ENCODE data around the gene AKAP1. TPM values are rescaled to one million over a fixed set of nuclear protein-coding genes. Genes with fewer than 3 reads are reported as not detected.

Gene AKAP1
- total RNA-seq, 1 donor from 2014 or later = 67.5 TPM

GRCh38 chr17:57133486-57133885 is 48.4 kb downstream of the AKAP1 start:
- no peak for DNase-seq (ENCODE audit: low spot score)

- DNase-seq (ENCODE audit: low spot score) = no peak
These were observed 50.2 kb downstream of the AKAP1 start for GRCh38 chr17:57135026-57135788.

GRCh38 chr17:57135789-57136291 is 50.8 kb downstream of the AKAP1 start:
- no peak for DNase-seq (ENCODE audit: low spot score)

GRCh38 chr17:57136355-57136754 is 51.3 kb downstream of the AKAP1 start:
- no peak for DNase-seq (ENCODE audit: low spot score)

- no peak for DNase-seq (ENCODE audit: low spot score)
These were observed 53.2 kb downstream of the AKAP1 start for GRCh38 chr17:57138030-57138911.

GRCh38 chr17:57138956-57139576 is 54.0 kb downstream of the AKAP1 start:
- DNase-seq (ENCODE audit: low spot score) = no peak

- DNase-seq (ENCODE audit: low spot score) = no peak
These were observed 55.3 kb downstream of the AKAP1 start for GRCh38 chr17:57140316-57140715.

GRCh38 chr17:57142925-57143324 is 57.9 kb downstream of the AKAP1 start:
- DNase-seq (ENCODE audit: low spot score) = peak; percentile 26

- no peak for DNase-seq (ENCODE audit: low spot score)
These were observed 58.3 kb downstream of the AKAP1 start for GRCh38 chr17:57143361-57143760.

GRCh38 chr17:57143919-57144318 is 58.9 kb downstream of the AKAP1 start:
- DNase-seq (ENCODE audit: low spot score) = no peak

- DNase-seq (ENCODE audit: low spot score) = no peak
These were observed 59.5 kb downstream of the AKAP1 start for GRCh38 chr17:57144567-57144966.

GRCh38 chr17:57145347-57145746 is 60.3 kb downstream of the AKAP1 start:
- no peak for DNase-seq (ENCODE audit: low spot score)

GRCh38 chr17:57146273-57146672 is 61.2 kb downstream of the AKAP1 start:
- DNase-seq (ENCODE audit: low spot score) = no peak

- DNase-seq (ENCODE audit: low spot score) = no peak
These were observed 66.8 kb downstream of the AKAP1 start for GRCh38 chr17:57151798-57152197.

- DNase-seq (ENCODE audit: low spot score) = no peak
These were observed 68.0 kb downstream of the AKAP1 start for GRCh38 chr17:57152967-57153528.

- DNase-seq (ENCODE audit: low spot score) = no peak
These were observed 69.9 kb downstream of the AKAP1 start for GRCh38 chr17:57154921-57155320.

GRCh38 chr17:57158325-57158724 is 73.3 kb downstream of the AKAP1 start:
- no peak for DNase-seq (ENCODE audit: low spot score)

- no peak for DNase-seq (ENCODE audit: low spot score)
These were observed 73.7 kb downstream of the AKAP1 start for GRCh38 chr17:57158795-57159194.

- no peak for DNase-seq (ENCODE audit: low spot score)
These were observed 75.6 kb downstream of the AKAP1 start for GRCh38 chr17:57160624-57161023.

- no peak for DNase-seq (ENCODE audit: low spot score)
These were observed 79.8 kb downstream of the AKAP1 start for GRCh38 chr17:57164814-57165213.

- DNase-seq (ENCODE audit: low spot score) = no peak
These were observed 80.7 kb downstream of the AKAP1 start for GRCh38 chr17:57165754-57166153.

GRCh38 chr17:57166803-57167202 is 81.8 kb downstream of the AKAP1 start:
- DNase-seq (ENCODE audit: low spot score) = no peak

All from mucosa of gallbladder (tissue), 1 donor.